ENCODE measurements around the gene CYLD.

The CYLD gene

DNA sequence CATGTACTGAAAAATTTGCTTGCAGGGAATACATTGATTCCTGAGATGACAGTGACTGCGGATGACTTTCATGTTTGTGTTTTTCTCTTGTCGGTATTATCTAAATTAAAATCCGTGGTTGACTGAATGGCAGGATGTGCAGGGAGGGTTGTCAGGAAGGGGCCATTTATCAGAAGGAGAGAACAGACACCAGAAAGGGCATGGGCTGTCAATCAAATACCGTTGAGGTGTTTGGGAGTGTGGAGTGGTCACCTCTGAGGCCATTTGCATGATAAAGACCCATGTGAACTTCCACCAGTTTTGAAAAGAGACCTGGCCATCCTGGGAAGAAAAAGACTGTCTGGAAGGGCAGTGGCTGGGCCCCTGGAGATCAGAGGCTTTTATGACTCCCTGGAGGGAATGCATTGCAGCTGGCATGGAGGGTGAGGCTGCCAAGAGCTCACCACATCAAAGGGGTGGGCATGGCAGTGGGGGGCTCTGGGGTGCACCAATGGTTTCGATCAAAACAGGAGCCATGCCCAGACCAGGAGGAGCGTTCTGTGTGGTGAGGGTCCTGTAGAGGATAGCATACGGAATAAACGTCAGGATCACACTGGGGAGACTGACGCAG, 67.1 kb downstream of the CYLD start:
- DNase-seq (ENCODE audit: low spot score), result no peak

DNA sequence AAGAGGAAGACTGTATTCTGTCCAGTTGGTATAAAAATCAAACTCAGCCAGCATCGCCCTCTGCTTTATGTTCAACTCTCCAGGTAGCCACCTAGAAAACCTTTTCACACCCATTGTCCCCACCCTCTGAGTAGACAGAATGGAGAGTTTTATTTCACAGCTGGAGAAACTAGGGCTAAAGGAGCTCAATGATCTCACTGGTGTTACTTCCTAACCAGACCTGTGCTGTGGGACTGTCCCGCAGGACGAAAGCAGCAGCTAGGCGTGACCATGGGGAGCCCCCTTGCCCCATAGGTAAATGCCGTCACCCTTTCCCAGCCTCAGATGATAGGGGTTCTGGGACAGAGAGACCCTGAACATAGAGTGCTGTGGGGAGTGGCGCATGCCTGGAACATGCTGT, 67.7 kb downstream of the CYLD start:
- Histone ChIP-seq H3K4me3 (no peak overlapping the region), H3K27ac (no peak overlapping the region)
- TF ChIP-seq, protein P1, sequence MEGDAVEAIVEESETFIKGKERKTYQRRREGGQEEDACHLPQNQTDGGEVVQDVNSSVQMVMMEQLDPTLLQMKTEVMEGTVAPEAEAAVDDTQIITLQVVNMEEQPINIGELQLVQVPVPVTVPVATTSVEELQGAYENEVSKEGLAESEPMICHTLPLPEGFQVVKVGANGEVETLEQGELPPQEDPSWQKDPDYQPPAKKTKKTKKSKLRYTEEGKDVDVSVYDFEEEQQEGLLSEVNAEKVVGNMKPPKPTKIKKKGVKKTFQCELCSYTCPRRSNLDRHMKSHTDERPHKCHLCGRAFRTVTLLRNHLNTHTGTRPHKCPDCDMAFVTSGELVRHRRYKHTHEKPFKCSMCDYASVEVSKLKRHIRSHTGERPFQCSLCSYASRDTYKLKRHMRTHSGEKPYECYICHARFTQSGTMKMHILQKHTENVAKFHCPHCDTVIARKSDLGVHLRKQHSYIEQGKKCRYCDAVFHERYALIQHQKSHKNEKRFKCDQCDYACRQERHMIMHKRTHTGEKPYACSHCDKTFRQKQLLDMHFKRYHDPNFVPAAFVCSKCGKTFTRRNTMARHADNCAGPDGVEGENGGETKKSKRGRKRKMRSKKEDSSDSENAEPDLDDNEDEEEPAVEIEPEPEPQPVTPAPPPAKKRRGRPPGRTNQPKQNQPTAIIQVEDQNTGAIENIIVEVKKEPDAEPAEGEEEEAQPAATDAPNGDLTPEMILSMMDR (IDR thresholded peaks at IDR 0.05), result no peak
- DNase-seq (ENCODE audit: low spot score), result no peak

More for the DNA sequence above, 67.1 kb downstream of the CYLD start:
- no peak overlapping the region for H3K4me3 ChIP-seq
- TF ChIP-seq, protein P1 (IDR thresholded peaks at IDR 0.05), result no peak
- H3K27ac ChIP-seq, result no peak overlapping the region

DNA sequence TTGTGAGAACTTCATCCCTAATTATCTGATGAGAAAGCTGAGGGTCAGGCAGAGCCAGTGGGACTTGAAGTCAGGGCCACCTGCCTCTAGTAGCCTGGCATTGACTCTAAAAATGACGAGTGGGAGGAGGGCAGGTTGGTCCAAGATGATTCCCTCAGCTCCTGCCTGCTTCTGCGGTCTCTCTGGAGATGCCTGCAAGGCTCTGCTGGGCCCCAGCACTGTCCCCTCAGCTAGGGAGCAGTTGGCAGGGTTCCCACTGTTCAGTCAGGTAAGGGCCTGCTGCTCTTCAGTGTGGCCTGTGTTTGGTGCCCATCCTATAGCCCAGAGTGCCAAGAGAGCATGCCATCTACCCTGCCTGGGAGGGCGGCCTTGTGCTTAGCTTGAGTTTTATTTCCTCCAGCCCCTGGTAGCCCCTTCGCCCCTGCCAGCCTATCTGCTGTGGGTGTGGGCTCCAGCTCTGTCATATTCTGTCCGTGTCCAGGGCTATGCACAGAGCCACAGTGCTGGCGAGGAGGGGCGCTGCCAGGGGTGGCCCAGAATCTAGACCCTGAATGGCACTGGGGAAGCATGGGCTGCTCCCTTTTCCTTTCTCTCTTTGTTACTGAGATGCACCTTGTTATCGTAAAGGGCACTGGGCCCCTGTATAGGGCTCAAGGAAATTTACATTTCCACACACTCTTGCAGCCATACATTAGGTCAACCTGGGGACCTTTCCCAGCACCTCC, 68.5 kb downstream of the CYLD start:
- no peak for DNase-seq (ENCODE audit: low spot score)
- H3K4me3 ChIP-seq, result no peak overlapping the region
- TF ChIP-seq, protein P1 (IDR thresholded peaks at IDR 0.05), result no peak
- H3K27ac ChIP-seq, result no peak overlapping the region

DNA sequence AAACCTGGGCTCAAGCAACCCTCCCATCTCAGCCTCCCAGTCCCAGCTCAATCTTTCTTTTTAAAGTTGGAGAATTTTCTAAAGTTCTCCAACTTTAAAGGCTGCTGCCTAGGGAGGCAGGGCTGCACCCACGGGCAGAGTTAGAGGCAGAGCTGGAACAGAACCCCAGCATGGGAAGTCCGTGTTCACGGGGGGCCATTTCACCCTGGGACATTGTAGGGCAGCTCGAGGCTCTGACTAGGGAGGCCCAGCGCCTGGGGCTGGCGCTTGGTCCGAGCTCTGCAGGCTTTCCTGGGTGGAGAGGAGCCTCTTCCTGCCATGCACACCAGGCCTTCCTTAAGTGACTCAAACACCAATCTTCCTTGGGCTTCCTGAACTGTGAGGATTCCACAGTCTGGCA, 70.2 kb downstream of the CYLD start:
- TF ChIP-seq, protein P1 (IDR thresholded peaks at IDR 0.05), result no peak
- DNase-seq (ENCODE audit: low spot score), result no peak
- Histone ChIP-seq H3K27ac (no peak overlapping the region), H3K4me3 (no peak overlapping the region)

DNA sequence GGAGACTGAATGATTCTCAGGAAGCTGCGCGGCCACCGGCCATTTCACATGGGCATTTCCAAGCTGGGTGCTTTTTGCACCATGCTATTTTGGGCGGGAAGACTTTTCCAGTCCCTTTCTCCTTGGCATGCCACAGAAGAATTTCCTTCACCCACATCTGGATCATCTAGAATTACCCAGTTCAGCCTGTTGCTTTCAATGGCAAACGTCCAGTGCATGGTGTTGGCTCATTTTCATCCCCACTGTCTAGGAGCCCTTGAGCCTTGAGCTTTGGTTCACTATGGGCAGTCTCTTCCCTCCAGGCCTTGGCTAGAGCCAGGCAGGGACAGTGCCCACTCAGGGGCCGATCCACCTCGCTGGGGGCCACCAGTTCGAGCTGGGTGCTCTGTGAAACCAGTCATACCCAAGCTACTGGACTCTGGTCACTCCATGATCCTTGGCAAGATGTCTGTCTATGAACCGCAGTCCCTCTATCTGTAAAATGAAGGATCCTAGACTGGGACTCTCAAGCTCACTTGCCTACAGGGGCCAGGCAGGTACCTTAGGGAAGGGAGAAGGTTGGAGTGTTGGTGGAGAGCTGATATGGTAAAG, 71.1 kb downstream of the CYLD start:
- TF ChIP-seq, protein P1 (IDR thresholded peaks at IDR 0.05), result no peak
- Histone ChIP-seq H3K4me3 (no peak overlapping the region), H3K27ac (no peak overlapping the region)
- no peak for DNase-seq (ENCODE audit: low spot score)

DNA sequence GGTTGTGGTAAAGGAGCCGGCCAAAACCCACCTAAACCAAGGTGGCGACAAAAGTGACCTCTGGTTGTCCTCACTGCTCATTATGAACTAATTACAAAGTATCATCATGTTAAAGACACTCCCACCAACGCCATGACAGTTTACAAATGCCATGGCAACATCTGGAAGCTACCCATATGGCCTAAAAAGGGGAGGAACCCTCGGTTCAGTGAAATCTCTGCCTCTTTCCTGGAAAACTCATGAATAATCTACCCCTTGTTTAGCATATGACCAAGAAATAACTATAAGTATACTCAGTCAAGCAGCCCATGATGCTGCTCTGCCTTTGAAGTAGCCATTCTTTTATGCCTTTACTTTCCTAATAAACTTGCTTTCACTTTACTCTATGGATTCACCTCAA, 72.2 kb downstream of the CYLD start:
- DNase-seq (ENCODE audit: low spot score), result no peak
- TF ChIP-seq, protein P1 (IDR thresholded peaks at IDR 0.05), result no peak
- Histone ChIP-seq H3K27ac (no peak overlapping the region), H3K4me3 (no peak overlapping the region)

DNA sequence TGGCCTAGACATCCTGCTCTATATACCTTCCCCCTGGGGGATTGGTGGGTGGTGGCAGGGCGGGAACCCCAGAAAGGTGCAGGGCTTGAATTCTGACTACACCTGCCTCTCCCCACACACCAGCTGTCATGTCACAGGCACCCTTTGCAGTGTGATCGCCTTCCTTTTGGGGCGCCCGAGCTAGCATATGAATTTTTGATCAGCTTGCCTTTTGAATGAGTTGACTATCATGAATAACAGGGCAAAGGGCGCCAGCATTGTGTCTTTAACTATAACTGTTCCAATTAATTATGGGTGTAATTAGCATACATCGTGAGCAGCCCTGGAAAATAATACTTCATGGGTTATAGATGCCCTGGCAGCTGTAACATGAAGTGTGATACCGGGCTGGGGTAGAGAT, 72.7 kb downstream of the CYLD start:
- DNase-seq (ENCODE audit: low spot score), result no peak
- Histone ChIP-seq H3K4me3 (no peak overlapping the region), H3K27ac (no peak overlapping the region)
- TF ChIP-seq, protein P1 (IDR thresholded peaks at IDR 0.05), result no peak

All from coronary artery (tissue), 2 donors.